VCaP (cell line): Measurements from ENCODE around the gene PRSS58.

Source experiments
- H3K27ac ChIP-seq: fragments of 450-650 bp; 2 replicates; pipeline ENCODE4 v1.5.1; 2017
- CTCF ChIP-seq: fragments of 450-650 bp; conservative IDR thresholded peaks from 2 replicates; pipeline ENCODE4 v1.5.1; 2017; ENCODE audit warnings: mild to moderate bottlenecking, moderate library complexity

PRSS58 gene, protein sequence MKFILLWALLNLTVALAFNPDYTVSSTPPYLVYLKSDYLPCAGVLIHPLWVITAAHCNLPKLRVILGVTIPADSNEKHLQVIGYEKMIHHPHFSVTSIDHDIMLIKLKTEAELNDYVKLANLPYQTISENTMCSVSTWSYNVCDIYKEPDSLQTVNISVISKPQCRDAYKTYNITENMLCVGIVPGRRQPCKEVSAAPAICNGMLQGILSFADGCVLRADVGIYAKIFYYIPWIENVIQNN

DNA sequence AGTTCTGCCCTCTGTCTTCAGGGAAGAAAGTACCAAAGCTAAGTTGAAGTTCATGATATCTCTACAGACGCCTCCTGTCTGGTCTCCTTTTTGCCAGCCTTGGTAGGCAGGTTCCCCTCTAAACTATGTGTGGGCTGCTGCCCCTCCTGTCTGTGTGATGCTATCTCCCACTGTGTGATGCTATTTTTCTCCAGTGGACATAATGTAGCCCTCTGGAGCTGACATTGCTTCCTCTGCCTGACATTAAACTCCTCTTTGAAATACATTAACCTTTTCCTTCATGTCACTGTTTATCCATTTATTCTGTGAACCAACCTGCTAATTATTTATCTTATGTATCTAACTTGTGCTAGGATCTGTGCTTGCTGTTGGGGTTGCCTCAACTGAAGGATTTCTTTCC lies at the start of gene PRSS58:
Gene PRSS58 (minus strand): TSS at position 101 of the 400 bp plus-strand sequence. CDS start 351 bp downstream, outside the sequence.
- no peak for TF ChIP-seq CTCF
- no peak within 1 kb of the TSS for H3K27ac ChIP-seq

GRCh38 chr7:142307246-142307900 lies 49.5 kb upstream of the PRSS58 start:
- TF ChIP-seq CTCF: no peak
- no peak overlapping the region for H3K27ac ChIP-seq

GRCh38 chr7:142303650-142304049 lies 45.8 kb upstream of the PRSS58 start:
- no peak overlapping the region; the same call in 1 of the 2 replicates for H3K27ac ChIP-seq
- peak; percentile 86 for TF ChIP-seq CTCF

GRCh38 chr7:142301923-142302550 lies 44.2 kb upstream of the PRSS58 start:
- H3K27ac ChIP-seq: no peak overlapping the region
- TF ChIP-seq CTCF: peak; percentile 82

- TF ChIP-seq CTCF: no peak
- H3K27ac ChIP-seq: no peak overlapping the region
Measured at GRCh38 chr7:142301299-142301698, 43.4 kb upstream of the PRSS58 start.

DNA sequence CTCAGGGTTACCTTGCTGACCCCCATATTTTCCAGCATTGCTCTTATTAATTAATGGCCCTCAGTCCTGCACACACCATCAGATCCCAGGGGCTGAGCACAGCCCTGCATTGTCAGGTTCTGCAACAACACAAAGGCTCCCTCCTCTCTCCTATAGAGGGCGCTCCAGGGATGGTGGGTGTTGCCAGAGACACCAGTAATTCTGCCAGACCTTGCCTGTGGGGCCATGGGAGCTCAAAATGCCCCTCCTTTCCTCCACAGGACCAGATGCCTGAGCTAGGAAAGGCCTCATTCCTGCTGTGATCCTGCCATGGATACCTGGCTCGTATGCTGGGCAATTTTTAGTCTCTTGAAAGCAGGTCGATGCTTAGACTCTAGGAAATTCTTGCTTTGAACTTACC lies 42.8 kb upstream of the PRSS58 start:
- H3K27ac ChIP-seq: no peak overlapping the region
- TF ChIP-seq CTCF: peak; percentile 47; the same call in 1 of the 2 replicates

DNA sequence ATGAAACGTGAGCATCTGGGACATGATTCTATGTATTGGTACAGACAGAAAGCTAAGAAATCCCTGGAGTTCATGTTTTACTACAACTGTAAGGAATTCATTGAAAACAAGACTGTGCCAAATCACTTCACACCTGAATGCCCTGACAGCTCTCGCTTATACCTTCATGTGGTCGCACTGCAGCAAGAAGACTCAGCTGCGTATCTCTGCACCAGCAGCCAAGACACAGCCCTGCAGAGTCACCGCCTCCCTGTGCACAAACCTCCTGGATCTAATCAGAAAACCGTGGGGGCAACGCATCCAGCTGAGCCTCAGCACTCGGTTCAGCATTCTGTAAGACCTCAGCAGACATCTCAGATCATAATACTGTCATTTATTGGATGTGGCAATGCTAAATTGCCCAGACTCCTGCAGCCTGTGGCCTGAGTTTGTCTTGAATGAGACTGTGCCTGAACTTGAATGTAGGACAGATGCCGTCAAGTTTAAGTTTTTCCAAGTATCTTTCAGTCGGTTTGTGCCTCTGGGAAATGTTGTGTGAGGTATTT lies 41.5 kb upstream of the PRSS58 start:
- TF ChIP-seq CTCF: no peak
- no peak overlapping the region for H3K27ac ChIP-seq
